HepG2 (cell line): ENCODE data around the gene BCL11B. TPM values are rescaled to one million over a fixed set of nuclear protein-coding genes. Genes with fewer than 3 reads are reported as not detected.

ENCODE experiments used
- ATAC-seq: fragments of 200-7000 bp; cut with Tn5 transposase; 3 replicates; pipeline ENCODE4 v1.9.1; 2020; ENCODE audit warnings: mild to moderate bottlenecking, moderate library complexity
- BruUV-seq: library from RNA; stranded (reverse); fragments of 400-500 nt; replicated peaks from 2 replicates; lab custom pipeline; 2021; lab: Mats Ljungman, UMichigan
- CTCF ChIA-PET: fragments of 300-600 bp; formaldehyde crosslinking; extraction: SDS; loops from one replicate; lab custom pipeline; 2021; ENCODE audit warnings: low total read pairs, inconsistent platforms, low intra/inter-chr PET ratio; lab: Yijun Ruan, JAX
- POLR2A ChIA-PET: fragments of 350-600 bp; sonication (Branson Sonifier 250); formaldehyde crosslinking; loops from one replicate; lab custom pipeline; 2020; ENCODE audit warnings: antibody characterized with exemption, inconsistent platforms; lab: Yijun Ruan, JAX
- DNase-seq: peaks from one replicate; pipeline ENCODE4 v3.0.0-alpha.2; 2015; ENCODE audit warnings: low spot score
- FAIRE-seq: peaks from 3 replicates; lab custom pipeline; 2011; peaks lifted over from hg19 to GRCh38; lab: Jason Lieb, UNC
- H2AFZ ChIP-seq: one replicate; pipeline ENCODE4 v1.6.1; 2011; ENCODE audit warnings: low read length, inconsistent platforms
- H3K27ac ChIP-seq: fragments of 300-600 bp; 3 replicates; pipeline ENCODE4 v1.8.0; 2011; ENCODE audit warnings: mixed run types, mild to moderate bottlenecking, mixed read lengths, low read length, inconsistent platforms; ENCODE audit not compliant: insufficient read depth; ENCODE audit errors: extremely low read length
- H3K27me3 ChIP-seq, 2 experiments: fragments of 200-600 bp in 1 of 2; 2 replicates in 1 of 2; 3 replicates in 1 of 2; pipeline versions ENCODE4 v1.6.0 to v1.8.0; 2011; ENCODE audit warnings: low read length in 2 of 2, mild to moderate bottlenecking in 2 of 2, moderate library complexity in 2 of 2, inconsistent platforms in 1 of 2; ENCODE audit not compliant: insufficient read depth in 2 of 2, control insufficient read depth in 1 of 2
- H3K36me3 ChIP-seq, 2 experiments: fragments of 200-600 bp in 1 of 2; replicated peaks in 1 of 2; 2 replicates in 1 of 2; 3 replicates in 1 of 2; pipeline versions ENCODE4 v1.5.1 to v1.8.0; 2011; ENCODE audit warnings: low read length in 2 of 2, inconsistent platforms in 1 of 2; ENCODE audit not compliant: insufficient read depth in 2 of 2, control insufficient read depth in 1 of 2
- H3K4me1 ChIP-seq: 2 replicates; pipeline ENCODE4 v1.5.1; 2012; ENCODE audit warnings: low read length, inconsistent platforms; ENCODE audit not compliant: insufficient read depth
- H3K4me2 ChIP-seq: 2 replicates; pipeline ENCODE4 v1.6.0; 2011; ENCODE audit warnings: low read depth, low read length, inconsistent platforms
- H3K4me3 ChIP-seq, 3 experiments: fragments of 200-600 bp in 1 of 3; sonication (generic), shearing (Covaris generic) in 1 of 3; replicated peaks in 1 of 3; 2 replicates each; pipeline ENCODE4 v1.5.1; 2011 to 2016; ENCODE audit warnings: low read length in 3 of 3, inconsistent platforms in 2 of 3, low read depth in 2 of 3, mild to moderate bottlenecking in 2 of 3, control low read depth in 1 of 3, mixed read lengths in 1 of 3; ENCODE audit not compliant: insufficient read depth in 1 of 3
- H3K79me2 ChIP-seq: one replicate; pipeline ENCODE4 v1.6.1; 2011; ENCODE audit warnings: low read length, inconsistent platforms; ENCODE audit not compliant: insufficient read depth
- H3K9ac ChIP-seq: 2 replicates; pipeline ENCODE4 v1.6.0; 2011; ENCODE audit warnings: mild to moderate bottlenecking, low read depth, low read length, inconsistent platforms; ENCODE audit not compliant: insufficient read depth
- H3K9me3 ChIP-seq: 2 replicates; pipeline ENCODE4 v1.5.1; 2012; ENCODE audit warnings: mild to moderate bottlenecking, low read length
- H4K20me1 ChIP-seq: 2 replicates; pipeline ENCODE4 v1.6.0; 2011; ENCODE audit warnings: inconsistent platforms, mild to moderate bottlenecking, low read length, moderate library complexity; ENCODE audit not compliant: insufficient read depth
- AGO2 ChIP-seq: fragments of 200-400 bp; formaldehyde crosslinking; optimal IDR thresholded peaks from 2 replicates; pipeline ENCODE3; 2017; ENCODE audit warnings: mild to moderate bottlenecking, low read depth, low read length, moderate library complexity
- ETV6 ChIP-seq: sonication (generic); formaldehyde crosslinking; conservative IDR thresholded peaks from 2 replicates; pipeline ENCODE4 v1.4.0; 2020; ENCODE audit warnings: missing genetic modification reagents
- HHEX ChIP-seq: IDR thresholded peaks from 2 replicates; pipeline ENCODE4 v1.6.1; 2016; ENCODE audit warnings: control low read depth
- HMG20A ChIP-seq: IDR thresholded peaks from 2 replicates; pipeline ENCODE4 v1.6.1; 2016; ENCODE audit warnings: borderline replicate concordance
- HOXA3 ChIP-seq: sonication (generic); formaldehyde crosslinking; IDR thresholded peaks from 2 replicates; pipeline ENCODE4 v1.5.0; 2020; ENCODE audit warnings: missing genetic modification reagents
- NKX3-1 ChIP-seq: sonication (generic); formaldehyde crosslinking; IDR thresholded peaks from 2 replicates; pipeline ENCODE4 v1.5.0; 2020; ENCODE audit warnings: missing genetic modification reagents
- POLR2G ChIP-seq: fragments of 200-400 bp; formaldehyde crosslinking; IDR thresholded peaks from 2 replicates; pipeline ENCODE4 v1.6.1; 2018; ENCODE audit warnings: mild to moderate bottlenecking, low read depth, low read length, moderate library complexity
- RARG ChIP-seq: sonication (generic); formaldehyde crosslinking; IDR thresholded peaks from 2 replicates; pipeline ENCODE4 v1.4.0; 2020; ENCODE audit warnings: low read depth, mild to moderate bottlenecking, missing genetic modification reagents
- RBM22 ChIP-seq: fragments of 200-400 bp; formaldehyde crosslinking; optimal IDR thresholded peaks from 2 replicates; pipeline ENCODE3; 2017; ENCODE audit warnings: mild to moderate bottlenecking, low read length, moderate library complexity
- ZNF510 ChIP-seq: sonication (generic); formaldehyde crosslinking; IDR thresholded peaks from 2 replicates; pipeline ENCODE4 v1.4.0; 2020; ENCODE audit warnings: low read depth, mild to moderate bottlenecking, missing genetic modification reagents
- WGBS: methylation state at CpG from one replicate; pipeline ENCODE4 v1.1.6; 2017; ENCODE audit warnings: low lambda C conversion rate; 5-methylcytosine and 5-hydroxymethylcytosine counted together
- in situ Hi-C: cut with HindIII; loops from 2 replicates; pipeline ENCODE4 v1.10.0; 2017; ENCODE audit warnings: low pct_unique_long_range_greater_than_20kb; ENCODE audit not compliant: extremely low pct_ligation_motif_present
- intact Hi-C: fragments of 100-400 bp; cut with micrococcal nuclease; formaldehyde crosslinking; loops from one replicate; pipeline ENCODE4 v1.10.0; 2022; ENCODE audit not compliant: unreplicated experiment
- polyA plus RNA-seq, 8 experiments: library from polyadenylated mRNA; depleted of rRNA in 3 of 8; stranded (reverse) in 7 of 8; unstranded in 1 of 8; fragments of >200 nt; fragmentation: Illumina TruSeq in 4 of 8; extraction: Trizol in 4 of 8; gene quantifications; 2 replicates each; pipeline versions ENCODE4 v1.2.1 to v1.2.3, GENCODE V29; 2011 to 2016; ENCODE audit warnings: low read depth in 4 of 8, missing spikeins in 1 of 8, mixed read lengths in 1 of 8; ENCODE audit not compliant: insufficient read depth in 1 of 8
- total RNA-seq, 5 experiments: library from RNA; depleted of rRNA; stranded (reverse); fragments of >200 nt; fragmentation: Illumina TruSeq; extraction: Trizol; gene quantifications; 2 replicates each; pipeline ENCODE4 v1.2.3, GENCODE V29; 2016; ENCODE audit warnings: low read depth in 1 of 5
- TF ChIP-seq, protein P1 (sequence below): sonication (generic); formaldehyde crosslinking; IDR thresholded peaks from 2 replicates; pipeline ENCODE4 v1.4.0; 2020; ENCODE audit warnings: missing genetic modification reagents
- TF ChIP-seq, protein P2 (sequence below): sonication (generic); formaldehyde crosslinking; IDR thresholded peaks from 2 replicates; pipeline ENCODE4 v1.8.1; 2022; ENCODE audit warnings: low read depth, mild to moderate bottlenecking, missing genetic modification reagents
- TF ChIP-seq, protein P3 (sequence below): sonication (generic); formaldehyde crosslinking; conservative IDR thresholded peaks from 2 replicates; pipeline ENCODE4 v1.8.0; 2022; ENCODE audit warnings: mild to moderate bottlenecking, moderate library complexity, missing genetic modification reagents

BCL11B gene
- total and polyA plus RNA-seq, 2 of the 13 experiments (the other 11 are each of a cell fraction or from before 2014, with no cell fraction given): not detected

DNA sequence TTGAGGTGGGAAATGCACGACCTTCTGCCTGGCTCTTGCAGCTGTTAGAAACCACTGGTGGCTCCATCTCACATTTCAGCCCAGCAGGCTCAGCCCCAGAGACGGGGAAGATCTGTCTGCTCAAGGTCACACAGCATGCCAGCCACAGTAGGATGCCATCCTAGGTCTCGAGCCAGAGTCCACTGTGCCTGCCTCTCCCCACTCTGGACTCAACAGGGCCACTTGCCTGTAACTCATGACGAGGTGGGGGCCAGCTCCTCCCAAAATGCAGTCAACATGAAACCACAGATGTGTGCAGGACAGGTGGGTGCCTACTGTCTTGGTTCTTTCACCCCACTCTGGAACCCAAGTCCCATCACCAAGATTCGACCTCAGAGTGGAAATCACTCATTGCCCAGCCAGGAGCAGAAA lies 23.2 kb downstream of the BCL11B start:
- Histone ChIP-seq H3K36me3 (no peaks in the 10 kb centered on the region), H3K79me2 (no peaks in the 10 kb centered on the region), H3K9me3 (no peaks in the 10 kb centered on the region), H4K20me1 (no peaks in the 10 kb centered on the region), H3K4me1 (no peaks in the 10 kb centered on the region), H3K4me2 (no peak overlapping the region), H3K27ac (no peak overlapping the region), H3K27me3 (peaks cover 3 to 52% of the 10 kb centered on the region in 2 experiments; a peak in 4 of 5 replicates), H2AFZ (no peak overlapping the region), H3K4me3 (no peak overlapping the region), H3K9ac (no peak overlapping the region)
- FAIRE-seq: no peak
- CTCF ChIA-PET: no interaction called here
- intact Hi-C loops: no loop called here
- no peak for DNase-seq
- TF ChIP-seq ETV6 (CRISPR knock-in tag) (no peak), NKX3-1 (CRISPR knock-in tag) (no peak), AGO2 (no peak), HMG20A (no peak), POLR2G (no peak), RBM22 (no peak), HHEX (CRISPR knock-in tag) (no peak), HOXA3 (no peak), ZNF510 (CRISPR knock-in tag) (no peak), RARG (CRISPR knock-in tag) (no peak)
- TF ChIP-seq, protein P1, sequence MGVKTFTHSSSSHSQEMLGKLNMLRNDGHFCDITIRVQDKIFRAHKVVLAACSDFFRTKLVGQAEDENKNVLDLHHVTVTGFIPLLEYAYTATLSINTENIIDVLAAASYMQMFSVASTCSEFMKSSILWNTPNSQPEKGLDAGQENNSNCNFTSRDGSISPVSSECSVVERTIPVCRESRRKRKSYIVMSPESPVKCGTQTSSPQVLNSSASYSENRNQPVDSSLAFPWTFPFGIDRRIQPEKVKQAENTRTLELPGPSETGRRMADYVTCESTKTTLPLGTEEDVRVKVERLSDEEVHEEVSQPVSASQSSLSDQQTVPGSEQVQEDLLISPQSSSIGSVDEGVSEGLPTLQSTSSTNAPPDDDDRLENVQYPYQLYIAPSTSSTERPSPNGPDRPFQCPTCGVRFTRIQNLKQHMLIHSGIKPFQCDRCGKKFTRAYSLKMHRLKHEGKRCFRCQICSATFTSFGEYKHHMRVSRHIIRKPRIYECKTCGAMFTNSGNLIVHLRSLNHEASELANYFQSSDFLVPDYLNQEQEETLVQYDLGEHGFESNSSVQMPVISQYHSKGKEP (CRISPR knock-in tag): no peak
- TF ChIP-seq, protein P2, sequence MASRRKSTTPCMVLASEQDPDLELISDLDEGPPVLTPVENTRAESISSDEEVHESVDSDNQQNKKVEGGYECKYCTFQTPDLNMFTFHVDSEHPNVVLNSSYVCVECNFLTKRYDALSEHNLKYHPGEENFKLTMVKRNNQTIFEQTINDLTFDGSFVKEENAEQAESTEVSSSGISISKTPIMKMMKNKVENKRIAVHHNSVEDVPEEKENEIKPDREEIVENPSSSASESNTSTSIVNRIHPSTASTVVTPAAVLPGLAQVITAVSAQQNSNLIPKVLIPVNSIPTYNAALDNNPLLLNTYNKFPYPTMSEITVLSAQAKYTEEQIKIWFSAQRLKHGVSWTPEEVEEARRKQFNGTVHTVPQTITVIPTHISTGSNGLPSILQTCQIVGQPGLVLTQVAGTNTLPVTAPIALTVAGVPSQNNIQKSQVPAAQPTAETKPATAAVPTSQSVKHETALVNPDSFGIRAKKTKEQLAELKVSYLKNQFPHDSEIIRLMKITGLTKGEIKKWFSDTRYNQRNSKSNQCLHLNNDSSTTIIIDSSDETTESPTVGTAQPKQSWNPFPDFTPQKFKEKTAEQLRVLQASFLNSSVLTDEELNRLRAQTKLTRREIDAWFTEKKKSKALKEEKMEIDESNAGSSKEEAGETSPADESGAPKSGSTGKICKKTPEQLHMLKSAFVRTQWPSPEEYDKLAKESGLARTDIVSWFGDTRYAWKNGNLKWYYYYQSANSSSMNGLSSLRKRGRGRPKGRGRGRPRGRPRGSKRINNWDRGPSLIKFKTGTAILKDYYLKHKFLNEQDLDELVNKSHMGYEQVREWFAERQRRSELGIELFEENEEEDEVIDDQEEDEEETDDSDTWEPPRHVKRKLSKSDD: no peak
- TF ChIP-seq, protein P3, sequence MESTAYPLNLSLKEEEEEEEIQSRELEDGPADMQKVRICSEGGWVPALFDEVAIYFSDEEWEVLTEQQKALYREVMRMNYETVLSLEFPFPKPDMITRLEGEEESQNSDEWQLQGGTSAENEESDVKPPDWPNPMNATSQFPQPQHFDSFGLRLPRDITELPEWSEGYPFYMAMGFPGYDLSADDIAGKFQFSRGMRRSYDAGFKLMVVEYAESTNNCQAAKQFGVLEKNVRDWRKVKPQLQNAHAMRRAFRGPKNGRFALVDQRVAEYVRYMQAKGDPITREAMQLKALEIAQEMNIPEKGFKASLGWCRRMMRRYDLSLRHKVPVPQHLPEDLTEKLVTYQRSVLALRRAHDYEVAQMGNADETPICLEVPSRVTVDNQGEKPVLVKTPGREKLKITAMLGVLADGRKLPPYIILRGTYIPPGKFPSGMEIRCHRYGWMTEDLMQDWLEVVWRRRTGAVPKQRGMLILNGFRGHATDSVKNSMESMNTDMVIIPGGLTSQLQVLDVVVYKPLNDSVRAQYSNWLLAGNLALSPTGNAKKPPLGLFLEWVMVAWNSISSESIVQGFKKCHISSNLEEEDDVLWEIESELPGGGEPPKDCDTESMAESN (CRISPR knock-in tag): no peak
- no TSS peak for BruUV-seq
- POLR2A ChIA-PET: no interaction called here
- in situ Hi-C loops: no loop called here
- WGBS: 0% methylated on average over 2 of the region's 5 CpGs
- ATAC-seq: no peak
